Embryonic facial prominence (tissue), 1 donor: ENCODE results near the gene DCAF6.

Experiments
- DNase-seq: peaks from one replicate; pipeline ENCODE4 v3.0.0-alpha.2; 2016; ENCODE audit errors: extremely low spot score

The DCAF6 gene

DNA sequence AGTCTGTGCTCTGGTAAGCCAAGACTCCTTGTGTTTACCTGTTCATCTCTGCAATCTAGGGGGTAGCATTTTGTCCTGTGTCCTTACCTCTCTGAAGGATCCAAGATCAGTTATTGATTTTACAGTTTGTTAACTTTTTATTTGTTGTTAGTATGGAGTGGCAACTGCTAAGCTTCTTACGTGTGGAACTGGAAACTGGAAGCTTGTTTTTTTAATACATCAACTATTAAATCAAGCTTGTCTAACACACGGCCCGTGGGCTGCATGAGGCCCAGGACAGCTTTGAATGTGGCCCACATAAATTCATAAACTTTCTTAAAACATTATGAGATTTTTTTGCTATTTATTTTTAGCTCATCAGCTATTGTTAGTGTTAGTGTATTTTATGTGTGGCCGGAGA, 29.6 kb downstream of the DCAF6 start:
- DNase-seq, result no peak

DNA sequence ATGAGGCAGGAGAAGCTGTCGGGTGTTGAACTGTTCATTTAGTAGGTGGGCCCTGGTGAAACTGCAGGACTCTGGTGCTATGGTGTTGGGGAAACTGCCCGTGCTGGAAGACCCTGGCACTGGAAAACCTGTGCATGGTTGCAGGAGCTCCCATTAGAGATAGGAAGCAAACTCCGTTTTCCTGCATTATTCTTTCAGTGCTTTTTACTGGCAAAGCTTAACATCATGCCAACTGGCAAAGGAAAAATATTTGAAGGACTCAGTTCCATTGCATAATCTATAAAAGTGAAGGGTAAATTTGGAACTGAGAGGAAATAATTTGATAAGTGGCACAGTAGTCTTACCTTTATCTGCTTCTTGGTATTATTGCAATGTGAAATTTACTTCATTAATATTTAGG, 32.1 kb downstream of the DCAF6 start:
- DNase-seq, result no peak

DNA sequence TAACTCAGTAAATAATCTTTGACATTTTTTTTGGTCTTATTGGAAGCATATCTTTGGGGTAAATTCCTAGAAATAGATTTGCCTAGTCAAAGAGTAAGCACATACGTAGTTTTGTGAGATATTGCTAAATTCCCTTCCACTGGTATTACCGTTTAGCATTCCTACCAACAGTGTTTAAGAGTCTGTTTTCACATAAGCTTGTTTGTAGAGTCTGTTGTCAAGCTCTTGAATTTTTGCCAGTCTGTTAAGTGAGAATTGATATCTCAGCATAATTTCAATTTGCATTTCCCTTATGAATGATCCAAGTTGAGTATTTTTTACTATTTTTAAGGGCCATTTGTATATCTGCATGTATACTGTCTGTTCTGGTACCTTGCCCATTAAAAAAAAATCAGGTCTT, 37.3 kb downstream of the DCAF6 start:
- no peak for DNase-seq

DNA sequence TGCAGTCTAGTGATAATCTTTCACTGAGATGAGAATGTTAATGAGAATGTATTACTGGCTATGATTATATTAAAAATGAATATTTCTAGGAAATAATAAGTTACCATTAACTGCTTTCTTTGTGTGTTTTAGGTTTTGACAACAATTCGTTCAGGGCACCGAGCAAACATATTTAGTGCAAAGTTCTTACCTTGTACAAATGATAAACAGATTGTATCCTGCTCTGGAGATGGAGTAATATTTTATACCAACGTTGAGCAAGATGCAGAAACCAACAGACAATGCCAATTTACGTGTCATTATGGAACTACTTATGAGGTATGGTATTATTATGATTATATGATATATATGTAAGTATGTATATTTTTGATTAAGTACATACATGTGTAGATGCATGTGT, 38.2 kb downstream of the DCAF6 start:
- no peak for DNase-seq

DNA sequence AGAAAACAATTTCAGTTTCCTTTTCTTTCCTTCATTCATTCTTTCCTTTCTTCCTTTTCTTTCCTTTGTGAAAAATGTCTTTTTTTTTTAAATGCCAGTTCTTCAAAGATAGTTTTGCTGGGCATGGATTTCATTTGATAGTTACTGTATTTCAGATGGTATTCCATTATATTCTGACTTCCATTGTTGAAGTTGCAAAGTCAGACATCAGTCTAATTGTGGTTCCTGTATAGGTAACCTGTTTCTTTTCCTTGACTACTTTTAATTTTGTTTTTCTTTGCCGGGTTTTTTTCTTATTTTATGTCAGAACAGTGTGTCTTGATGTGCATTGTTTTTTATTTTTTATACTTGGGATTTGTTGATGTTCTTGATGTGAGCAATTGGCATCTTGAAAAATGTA, 40.8 kb downstream of the DCAF6 start:
- no peak for DNase-seq

DNA sequence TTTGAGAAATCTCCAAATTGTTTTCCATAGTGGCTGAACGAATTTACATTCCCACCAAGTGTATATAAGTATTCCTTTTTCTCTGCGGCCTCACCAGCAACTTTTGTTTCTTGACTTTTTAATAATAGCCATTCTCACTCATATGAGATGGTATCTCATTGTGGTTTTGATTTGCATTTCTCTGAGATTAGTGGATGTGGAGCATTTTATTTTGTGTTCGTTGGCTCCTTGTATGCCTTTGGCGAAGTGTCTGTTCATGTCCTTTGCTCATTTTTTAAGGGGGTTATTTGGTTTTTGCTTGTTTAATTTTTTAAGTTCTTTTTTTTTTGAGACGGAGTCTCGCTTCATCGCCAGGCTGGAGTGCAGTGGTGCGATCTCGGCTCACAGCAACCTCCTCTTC, 45.5 kb downstream of the DCAF6 start:
- no peak for DNase-seq

DNA sequence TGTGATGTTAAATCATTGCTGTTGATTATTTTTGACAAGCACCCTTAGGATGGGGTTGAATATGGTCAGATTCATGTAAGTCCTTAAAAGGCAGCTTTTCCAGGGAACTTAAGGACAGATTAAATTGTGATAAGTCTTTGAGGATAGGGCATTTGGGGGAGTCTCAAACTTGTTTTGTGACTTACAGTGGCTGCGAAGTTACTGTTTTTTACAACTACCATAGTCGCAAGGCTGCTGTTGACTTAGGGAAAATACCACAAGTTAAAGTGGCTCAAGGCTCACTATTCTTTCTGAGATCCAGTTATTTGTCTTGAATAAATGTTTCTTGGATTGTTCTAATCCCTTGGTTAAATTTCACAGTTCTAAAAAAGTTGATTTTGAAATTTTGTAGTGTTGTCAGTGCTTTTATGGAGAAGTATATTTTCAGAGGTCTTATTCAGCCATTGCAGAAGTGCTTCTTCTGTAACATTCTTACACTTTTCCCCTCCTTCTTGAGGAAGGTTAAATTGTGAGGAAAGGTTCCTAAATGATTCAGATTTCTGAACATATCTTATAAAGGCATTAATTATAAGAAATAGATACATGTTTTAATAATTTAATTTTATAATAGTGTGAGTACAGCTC, 47.4 kb downstream of the DCAF6 start:
- DNase-seq, result no peak

DNA sequence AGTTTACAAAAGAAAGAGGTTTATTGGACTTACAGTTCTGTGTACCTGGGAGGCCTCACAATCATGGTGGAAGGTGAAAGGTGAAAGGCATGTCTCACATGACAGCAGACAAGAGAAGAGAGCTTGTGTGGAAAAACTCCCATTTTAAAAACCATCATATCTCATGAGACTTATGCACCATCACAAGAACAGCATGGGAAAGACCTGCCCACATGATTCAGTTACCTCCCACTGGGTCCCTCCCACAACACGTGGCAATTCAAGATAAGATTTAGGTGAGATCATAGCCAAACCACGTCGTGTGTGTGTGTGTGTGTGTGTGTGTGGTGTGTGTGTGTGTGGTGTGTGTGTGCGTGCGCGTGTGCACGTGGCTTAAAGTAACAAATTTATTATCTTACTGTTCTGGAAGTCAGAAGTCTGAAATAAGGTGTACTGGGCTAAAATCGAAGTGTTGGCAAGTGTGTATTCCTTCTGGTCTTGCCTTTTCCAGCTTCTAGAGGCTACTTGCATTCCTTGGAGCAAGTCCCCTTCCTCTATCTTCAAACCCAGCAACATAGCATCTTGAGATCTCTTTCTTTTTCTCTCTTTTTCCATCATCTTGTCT, 48.5 kb downstream of the DCAF6 start:
- no peak for DNase-seq

DNA sequence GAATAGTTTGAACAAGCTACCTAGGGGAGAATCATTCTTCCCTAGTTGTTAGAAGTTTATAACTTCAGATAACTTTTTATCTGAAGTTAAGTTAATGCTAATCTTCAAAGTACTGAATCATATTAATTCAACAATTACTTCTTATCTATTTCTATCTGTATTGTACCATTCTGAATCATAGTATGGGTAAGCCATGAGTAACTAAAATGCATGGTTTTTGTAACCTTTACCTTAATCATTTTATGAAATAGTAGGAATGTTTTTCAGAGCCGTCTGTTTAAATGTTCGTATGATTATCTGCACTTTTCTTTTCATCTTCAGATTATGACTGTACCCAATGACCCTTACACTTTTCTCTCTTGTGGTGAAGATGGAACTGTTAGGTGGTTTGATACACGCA, 50.7 kb downstream of the DCAF6 start:
- DNase-seq, result no peak

DNA sequence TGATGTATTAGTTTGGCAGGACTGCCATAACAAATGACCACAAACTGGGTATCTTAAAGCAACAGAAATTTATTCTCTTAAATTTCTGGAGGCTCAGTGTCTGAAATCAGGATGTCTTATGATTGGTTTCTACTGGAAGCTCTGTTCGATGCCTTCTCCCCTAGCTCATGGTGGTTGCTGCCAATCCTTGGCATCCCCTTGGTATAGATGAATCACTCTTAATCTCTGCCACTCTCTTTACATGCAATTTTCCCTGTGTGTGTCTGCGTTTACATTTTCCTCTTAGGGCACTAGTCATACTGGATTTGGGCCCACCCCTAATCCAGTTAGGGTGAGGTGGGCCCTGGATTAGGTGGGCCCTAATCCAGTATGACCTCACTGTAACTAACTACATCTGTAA, 55.1 kb downstream of the DCAF6 start:
- DNase-seq, result no peak

DNA sequence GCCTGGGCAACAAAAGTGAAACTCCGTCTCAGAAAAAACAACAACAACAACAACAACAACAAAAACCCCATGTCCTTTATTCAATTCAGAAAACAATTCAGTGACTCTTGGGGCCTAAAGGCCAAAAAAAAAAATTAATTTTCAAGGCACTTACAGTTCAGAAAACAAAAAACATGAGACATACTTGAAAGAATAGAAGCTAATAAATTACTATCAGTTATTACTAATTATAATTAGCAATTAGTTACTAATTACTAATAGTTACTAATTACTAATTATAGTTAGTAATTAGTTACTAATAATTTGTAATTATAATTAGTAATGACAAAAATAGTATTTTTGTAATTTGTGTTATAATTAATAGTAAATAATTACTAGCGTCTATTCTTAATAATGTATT, 57.2 kb downstream of the DCAF6 start:
- no peak for DNase-seq

DNA sequence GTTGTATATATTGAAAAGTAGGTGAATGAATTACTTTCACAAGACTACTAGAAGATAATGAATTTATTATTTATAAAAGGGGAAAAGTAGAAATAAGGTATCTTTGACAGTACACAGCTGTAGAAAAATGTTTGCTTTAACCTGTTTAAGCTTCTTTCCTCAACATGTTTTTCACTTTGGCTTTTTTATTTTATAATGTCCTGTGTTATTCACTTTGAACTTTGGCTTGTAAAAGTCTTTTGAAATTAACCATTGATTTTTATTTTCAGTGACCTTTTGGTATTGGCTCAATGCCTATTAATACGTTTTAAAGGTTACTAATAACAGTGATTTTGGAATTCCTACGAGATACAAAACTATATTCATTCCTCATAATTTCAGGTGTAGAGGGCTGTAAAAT, 58.1 kb downstream of the DCAF6 start:
- DNase-seq, result no peak

DNA sequence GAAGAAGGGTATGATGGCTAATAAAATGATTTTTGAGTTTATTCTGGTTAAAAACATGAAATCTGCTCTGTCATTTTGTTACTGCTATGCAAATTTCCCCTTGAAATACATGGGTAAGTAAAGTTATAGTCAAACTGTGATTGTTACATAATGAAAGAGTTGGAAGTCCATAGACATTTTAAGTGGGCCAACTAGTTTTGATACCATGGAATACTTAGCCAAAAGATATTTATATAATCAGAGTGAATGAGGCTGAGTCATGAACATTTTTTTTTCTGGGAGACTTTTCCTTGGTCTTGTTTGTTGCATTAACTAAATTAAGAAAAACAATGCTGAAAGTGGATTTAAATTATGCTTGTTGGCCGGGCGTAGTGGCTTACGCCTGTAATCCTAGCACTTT, 58.6 kb downstream of the DCAF6 start:
- no peak for DNase-seq

DNA sequence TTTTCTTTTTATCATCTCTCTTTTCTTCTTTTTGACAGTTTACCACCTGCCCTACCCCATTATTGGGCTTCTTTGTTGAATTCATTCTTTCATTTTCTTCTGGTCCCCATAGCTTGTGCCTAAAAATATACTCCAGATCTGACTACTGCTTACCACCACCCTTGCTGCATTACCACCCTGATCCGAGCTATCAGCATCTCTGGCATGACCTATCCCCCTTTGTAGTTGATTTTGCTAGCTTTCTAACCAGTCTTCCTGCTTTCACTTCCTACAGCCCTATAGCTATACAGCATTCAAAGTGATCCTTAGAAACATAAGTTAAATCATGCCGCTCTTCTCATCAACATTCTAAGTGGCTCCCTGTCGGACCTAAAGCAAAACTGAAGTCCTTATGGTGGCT, 59.8 kb downstream of the DCAF6 start:
- no peak for DNase-seq

DNA sequence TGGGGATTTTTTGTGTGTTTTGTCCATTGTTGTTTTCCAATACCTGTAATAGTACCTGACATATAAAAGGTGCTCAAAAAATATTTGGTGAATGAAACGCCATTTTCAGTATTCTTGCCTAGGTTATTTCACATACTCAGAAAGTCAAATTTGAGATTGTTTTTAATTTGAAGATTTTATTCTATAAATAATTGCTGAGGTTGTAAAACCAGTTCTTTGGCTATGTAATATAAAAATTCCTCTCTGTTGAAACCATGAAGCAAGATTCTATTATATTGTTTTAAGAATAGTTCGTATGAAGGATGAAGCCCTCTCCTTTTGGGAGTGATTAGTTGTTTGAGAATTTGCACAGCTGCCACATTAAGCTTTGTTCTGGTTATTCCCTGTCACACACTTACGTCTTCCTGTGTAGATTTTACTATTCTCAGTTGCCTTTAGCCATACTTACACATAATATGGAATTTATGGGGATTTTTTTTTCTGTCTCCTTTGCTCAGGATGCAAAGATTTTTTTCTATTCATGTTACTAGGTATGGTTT, 60.6 kb downstream of the DCAF6 start:
- no peak for DNase-seq

DNA sequence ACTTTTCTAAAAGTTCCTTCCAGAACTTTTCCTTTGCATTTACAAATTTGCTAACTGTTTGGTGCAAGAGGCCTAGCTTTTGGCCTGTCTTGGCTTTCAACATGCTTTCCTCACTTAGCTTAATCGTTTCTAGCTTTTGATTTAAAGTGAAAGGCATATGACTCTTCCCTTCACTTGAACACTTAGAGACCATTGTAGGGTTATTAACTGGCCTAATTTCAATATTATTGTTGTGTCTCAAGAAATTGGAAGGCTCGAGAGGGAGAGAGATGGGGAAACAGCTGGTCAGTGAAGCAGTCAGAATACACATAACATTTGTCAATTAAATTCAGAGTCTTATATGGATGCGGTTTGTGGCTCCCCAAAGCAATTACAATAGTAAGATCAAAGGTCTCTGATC, 63.4 kb downstream of the DCAF6 start:
- no peak for DNase-seq

DNA sequence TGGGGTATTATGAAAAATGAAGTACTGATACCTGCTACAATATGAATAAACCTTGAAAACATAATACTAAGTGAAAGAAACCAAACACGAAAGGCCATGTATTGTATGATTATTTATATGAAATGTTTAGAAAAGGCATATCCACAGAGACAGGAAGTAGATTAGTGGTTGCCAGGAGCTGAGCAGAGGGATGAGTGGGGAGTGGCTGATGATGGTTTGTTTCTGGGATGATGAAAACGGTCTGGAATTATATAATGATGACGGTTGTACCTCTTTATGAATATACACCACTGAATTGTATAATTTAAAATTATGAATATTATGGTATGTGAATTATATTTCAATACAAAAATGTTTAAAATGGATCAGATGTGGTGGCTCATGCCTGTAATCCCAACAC, 64.2 kb downstream of the DCAF6 start:
- DNase-seq, result no peak

DNA sequence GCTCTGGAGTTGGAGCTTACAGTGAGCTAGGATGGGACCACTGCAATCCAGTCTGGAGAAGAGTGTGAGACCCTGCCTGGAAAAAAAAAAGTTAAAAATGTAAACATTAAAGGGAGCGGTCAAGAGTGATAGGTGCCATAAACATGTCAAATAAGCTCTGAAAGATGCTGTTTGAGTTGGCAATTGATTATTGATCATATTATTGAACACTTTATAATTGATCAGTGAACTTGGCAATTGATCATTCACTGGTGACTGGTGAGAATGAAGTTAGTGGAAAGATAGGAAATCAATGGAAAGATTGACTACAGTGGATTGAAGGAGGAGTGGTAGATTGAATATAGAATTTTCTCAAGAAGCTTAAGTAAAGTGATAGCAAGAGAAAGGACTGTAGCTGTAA, 64.7 kb downstream of the DCAF6 start:
- DNase-seq, result no peak

DNA sequence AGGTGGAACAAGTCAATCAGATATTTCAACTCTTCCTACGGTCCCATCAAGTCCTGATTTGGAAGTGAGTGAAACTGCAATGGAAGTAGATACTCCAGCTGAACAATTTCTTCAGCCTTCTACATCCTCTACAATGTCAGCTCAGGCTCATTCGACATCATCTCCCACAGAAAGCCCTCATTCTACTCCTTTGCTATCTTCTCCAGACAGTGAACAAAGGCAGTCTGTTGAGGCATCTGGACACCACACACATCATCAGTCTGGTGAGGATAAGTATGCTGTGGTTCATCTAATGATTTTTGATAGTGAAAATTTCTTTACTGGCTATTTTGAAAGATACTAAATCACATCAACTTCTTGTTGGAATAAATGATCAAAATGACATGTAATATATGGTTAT, 68.0 kb downstream of the DCAF6 start:
- no peak for DNase-seq

DNA sequence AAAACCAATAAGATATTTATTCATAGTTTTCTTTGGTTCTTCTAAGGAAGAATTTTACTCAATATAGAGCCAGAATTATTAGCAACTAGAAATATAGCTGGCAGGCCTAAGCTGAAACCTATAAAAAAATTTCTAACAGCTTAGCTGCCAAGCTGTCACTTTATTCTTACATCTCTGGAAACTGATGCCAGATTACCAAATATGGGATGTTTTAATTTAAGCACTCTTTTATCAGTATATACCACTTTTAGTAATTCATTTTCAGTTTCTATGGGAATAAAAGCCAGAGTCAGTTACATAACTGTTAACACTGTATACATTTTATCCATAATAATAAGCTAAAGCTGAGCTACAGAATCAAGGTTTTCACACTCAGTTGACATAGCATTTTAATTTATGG, 69.0 kb downstream of the DCAF6 start:
- no peak for DNase-seq

DNA sequence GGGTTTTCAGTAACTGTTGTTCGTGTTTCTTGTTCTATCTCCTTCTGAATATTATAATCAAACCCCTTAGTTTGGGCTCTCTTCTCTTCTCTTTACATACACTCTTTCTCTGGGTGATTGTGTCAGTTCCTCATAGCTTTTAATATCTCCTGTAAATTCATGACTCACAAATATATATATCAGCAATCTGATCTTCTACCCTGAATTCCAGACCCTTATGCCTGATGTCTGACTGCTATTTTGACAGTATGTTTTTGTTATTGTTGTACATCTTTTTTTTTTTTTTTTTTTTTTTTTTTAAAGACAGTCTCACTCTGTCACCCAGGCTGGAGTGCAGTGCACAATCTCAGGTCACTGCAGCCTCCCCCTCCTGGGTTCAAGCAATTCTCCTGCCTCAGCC, 71.2 kb downstream of the DCAF6 start:
- no peak for DNase-seq

DNA sequence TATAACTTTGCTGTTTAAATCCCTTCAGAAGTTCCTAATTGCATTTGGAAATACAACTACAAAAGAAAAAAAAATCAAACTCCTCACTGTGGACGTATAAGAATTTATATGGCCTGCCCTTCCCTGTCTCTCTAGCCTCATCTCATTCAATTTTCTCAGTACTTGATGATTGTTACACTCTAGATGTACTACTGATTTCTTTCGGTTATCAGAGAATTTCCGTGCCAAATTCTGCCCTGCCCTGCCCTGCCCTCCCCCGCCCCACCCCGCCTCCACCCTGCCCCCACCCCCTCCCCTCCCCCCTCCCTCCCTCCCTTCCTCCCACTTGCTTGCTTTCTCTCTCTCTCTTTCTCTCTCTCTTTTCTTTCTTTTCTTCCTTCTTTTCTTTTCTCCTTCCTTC, 72.1 kb downstream of the DCAF6 start:
- no peak for DNase-seq

DNA sequence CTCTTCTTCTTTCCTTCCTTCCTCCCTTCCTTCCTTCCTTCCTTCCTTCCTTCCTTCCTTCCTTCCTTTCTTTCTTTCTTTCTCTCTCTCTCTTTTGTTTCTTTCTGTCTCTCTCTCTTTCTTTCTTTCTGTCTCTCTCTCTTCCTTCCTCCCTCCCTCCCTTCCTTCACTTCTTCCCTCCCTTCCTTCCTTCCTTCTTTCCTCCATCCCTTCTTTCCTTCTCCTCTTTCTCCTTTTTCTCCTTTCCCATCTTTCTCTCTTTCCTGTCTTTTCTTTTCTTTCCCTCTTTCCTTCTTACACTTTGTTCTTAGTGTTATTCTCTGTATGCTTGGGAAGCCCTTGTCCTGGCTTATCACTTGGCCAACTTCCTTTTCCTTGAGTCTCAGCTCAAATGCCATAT, 72.8 kb downstream of the DCAF6 start:
- no peak for DNase-seq

DNA sequence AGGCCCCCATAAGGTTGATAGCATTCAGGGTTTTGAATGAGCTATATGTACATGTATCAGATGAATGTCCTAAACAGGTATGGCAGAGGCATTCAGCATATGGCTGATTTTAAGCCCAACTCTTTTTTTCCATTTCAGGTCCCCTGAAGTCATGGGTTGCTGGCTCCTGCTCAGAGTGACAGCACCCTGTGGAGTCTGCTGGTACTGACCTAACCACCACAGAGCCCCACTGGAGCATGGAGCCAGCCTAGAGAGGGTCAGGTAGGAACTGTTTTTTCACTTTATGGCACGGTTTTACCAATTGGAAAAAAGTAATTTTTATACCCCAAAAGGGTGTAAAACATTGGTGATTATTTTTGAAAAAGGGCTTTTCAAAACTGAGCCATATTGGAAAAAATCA, 82.9 kb downstream of the DCAF6 start:
- no peak for DNase-seq
